Measurements from ENCODE around the gene ATOSB. TPM values are rescaled to one million over a fixed set of nuclear protein-coding genes. Genes with fewer than 3 reads are reported as not detected.
A peak's percentile ranks its signal among the peaks of the same experiment; 100 is the strongest.

The ATOSB gene
- total and polyA plus RNA-seq, 2 experiments from 2014 or later, result 25.5 to 31.3 TPM

DNA sequence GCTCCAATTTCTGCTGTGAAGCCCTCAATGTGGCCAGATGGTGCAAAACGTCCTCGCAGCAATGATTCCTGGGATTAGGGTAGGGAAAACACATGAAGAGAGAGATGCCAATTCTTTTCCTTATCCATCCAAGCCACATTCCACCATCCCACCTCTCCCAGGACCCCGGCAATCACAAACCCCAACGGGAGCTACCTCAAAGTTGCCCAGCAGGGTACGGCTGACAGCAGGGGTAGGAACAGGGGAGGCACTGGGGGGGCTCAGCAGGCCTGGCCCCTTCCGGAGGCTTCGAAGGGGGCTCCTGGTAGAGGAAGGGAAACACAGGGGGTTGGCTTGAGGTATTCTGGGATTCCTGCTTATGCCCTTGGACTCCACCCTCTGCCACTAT, 9.3 kb downstream of the ATOSB start:
- Histone ChIP-seq H3K36me3 (peaks cover 25% of the 10 kb centered on the region), H3K9me3 (ENCODE audit: low read depth) (no peaks in the 10 kb centered on the region), H3K4me3 (no peak overlapping the region), H3K27ac (no peak overlapping the region), H3K27me3 (no peaks in the 10 kb centered on the region), H3K4me1 (ENCODE audit: low read depth) (peaks cover 36% of the 10 kb centered on the region)
- no peak for TF ChIP-seq CTCF (IDR thresholded peaks at IDR 0.05; ENCODE audit: low read depth, low read length)
- no peak for DNase-seq (ENCODE audit: low read depth in 1 of 2, low spot score in 1 of 2)

- Histone ChIP-seq H3K4me3 (no peak overlapping the region), H3K27me3 (no peaks in the 10 kb centered on the region), H3K4me1 (ENCODE audit: low read depth) (peaks cover 36% of the 10 kb centered on the region), H3K9me3 (ENCODE audit: low read depth) (no peaks in the 10 kb centered on the region), H3K36me3 (peaks cover 29% of the 10 kb centered on the region), H3K27ac (no peak overlapping the region)
- no peak for DNase-seq (ENCODE audit: low read depth in 1 of 2, low spot score in 1 of 2)
- no peak for TF ChIP-seq CTCF (IDR thresholded peaks at IDR 0.05; ENCODE audit: low read depth, low read length)
These were observed 9.9 kb downstream of the ATOSB start for GRCh38 chr9:35105571-35106342.

GRCh38 chr9:35105126-35105525, 10.5 kb downstream of the ATOSB start:
- Histone ChIP-seq H3K9me3 (ENCODE audit: low read depth) (no peaks in the 10 kb centered on the region), H3K4me3 (no peak overlapping the region), H3K36me3 (peaks cover 29% of the 10 kb centered on the region), H3K4me1 (ENCODE audit: low read depth) (peaks cover 31% of the 10 kb centered on the region), H3K27me3 (no peaks in the 10 kb centered on the region), H3K27ac (no peak overlapping the region)
- TF ChIP-seq CTCF (IDR thresholded peaks at IDR 0.05; ENCODE audit: low read depth, low read length), result no peak
- DNase-seq (ENCODE audit: low read depth in 1 of 2, low spot score in 1 of 2), result no peak

- Histone ChIP-seq H3K4me3 (no peak overlapping the region), H3K36me3 (peaks cover 29% of the 10 kb centered on the region), H3K27me3 (no peaks in the 10 kb centered on the region), H3K9me3 (ENCODE audit: low read depth) (no peaks in the 10 kb centered on the region), H3K4me1 (ENCODE audit: low read depth) (peaks cover 26% of the 10 kb centered on the region), H3K27ac (no peak overlapping the region)
- TF ChIP-seq CTCF (IDR thresholded peaks at IDR 0.05; ENCODE audit: low read depth, low read length), result no peak
- DNase-seq (ENCODE audit: low read depth in 1 of 2, low spot score in 1 of 2), result no peak
These were observed 11.1 kb downstream of the ATOSB start for GRCh38 chr9:35104586-35104985.

- H3K27me3 ChIP-seq, result no peaks in the 10 kb centered on the region
- peaks cover 29% of the 10 kb centered on the region for H3K36me3 ChIP-seq
- no peak for DNase-seq (ENCODE audit: low read depth in 1 of 2, low spot score in 1 of 2)
- H3K4me1 ChIP-seq (ENCODE audit: low read depth), result peaks cover 19% of the 10 kb centered on the region
- no peaks in the 10 kb centered on the region for H3K9me3 ChIP-seq (ENCODE audit: low read depth)
- peak overlapping the region; percentile 56 for H3K4me3 ChIP-seq
- H3K27ac ChIP-seq, result peak overlapping the region; percentile 87
- no peak for TF ChIP-seq CTCF (IDR thresholded peaks at IDR 0.05; ENCODE audit: low read depth, low read length)
These were observed 11.9 kb downstream of the ATOSB start for GRCh38 chr9:35103660-35104191.

Measured in cardiac muscle cell (in vitro differentiated cells and primary cell).